H1 (cell line): ENCODE results near the gene MMAB. TPM values are rescaled to one million over a fixed set of nuclear protein-coding genes. Genes with fewer than 3 reads are reported as not detected.

ENCODE experiments used
- BCL11A ChIP-seq, 2 experiments: IDR thresholded peaks; one replicate each; pipeline ENCODE4 v1.6.1; 2011; ENCODE audit warnings: low read depth in 2 of 2, low read length in 2 of 2, mild to moderate bottlenecking in 2 of 2
- MAFK ChIP-seq: IDR thresholded peaks from 2 replicates; pipeline ENCODE4 v1.6.1; 2012; ENCODE audit warnings: low read depth, mild to moderate bottlenecking, improper control_type of control experiment, low read length
- NANOG ChIP-seq: IDR thresholded peaks from 2 replicates; pipeline ENCODE4 v1.6.1; 2011; ENCODE audit warnings: low read length, low read depth, mild to moderate bottlenecking, inconsistent platforms; ENCODE audit not compliant: insufficient read depth, poor library complexity, severe bottlenecking
- SAP30 ChIP-seq: fragments of 300-600 bp; sonication (generic); IDR thresholded peaks from 2 replicates; pipeline ENCODE4 v1.7.1; 2012; ENCODE audit warnings: low read length, moderate library complexity, mild to moderate bottlenecking, inconsistent platforms; ENCODE audit not compliant: insufficient read depth, insufficient replicate concordance
- TAF1 ChIP-seq: IDR thresholded peaks from 2 replicates; pipeline ENCODE4 v1.6.1; 2011; ENCODE audit warnings: mild to moderate bottlenecking, low read depth, low read length
- TEAD4 ChIP-seq: IDR thresholded peaks from 2 replicates; pipeline ENCODE4 v1.6.1; 2012; ENCODE audit warnings: low read depth, low read length, inconsistent platforms, mixed read lengths
- polyA plus RNA-seq, 7 experiments: library from polyadenylated mRNA; depleted of rRNA in 3 of 7; stranded (reverse) in 5 of 7; unstranded in 2 of 7; fragments of >200 nt in 5 of 7; fragments of 200-250 nt in 2 of 7; gene quantifications; 1 replicate in 5 of 7; 2 replicates in 1 of 7; 4 replicates in 1 of 7; pipeline versions ENCODE4 v1.2.1 to v1.2.3, GENCODE V29; 2011 to 2013; ENCODE audit warnings: missing spikeins in 2 of 7, mixed read lengths in 2 of 7
- total RNA-seq: library from RNA; stranded (reverse); fragmentation: NEBNext Ultra II Directional; extraction: Animal tissue kit (Norgen Biotek cat#: 25700); gene quantifications from 2 replicates; pipeline ENCODE4 v1.2.1, GENCODE V29; 2021
- TF ChIP-seq, protein P1 (sequence below), 3 experiments: IDR thresholded peaks; 1 replicate in 2 of 3; 2 replicates in 1 of 3; pipeline versions ENCODE4 v1.5.1 to v1.6.1; 2011; ENCODE audit warnings: low read length in 3 of 3, mild to moderate bottlenecking in 3 of 3, inconsistent platforms in 2 of 3, low read depth in 1 of 3, moderate library complexity in 1 of 3; ENCODE audit not compliant: insufficient read depth in 1 of 3; ENCODE audit errors: control extremely low read depth in 1 of 3

MMAB gene
- total and polyA plus RNA-seq, 2 of the 8 experiments (the other 6 are each of a cell fraction or from before 2014, with no cell fraction given): 12.9 to 18.5 TPM

DNA sequence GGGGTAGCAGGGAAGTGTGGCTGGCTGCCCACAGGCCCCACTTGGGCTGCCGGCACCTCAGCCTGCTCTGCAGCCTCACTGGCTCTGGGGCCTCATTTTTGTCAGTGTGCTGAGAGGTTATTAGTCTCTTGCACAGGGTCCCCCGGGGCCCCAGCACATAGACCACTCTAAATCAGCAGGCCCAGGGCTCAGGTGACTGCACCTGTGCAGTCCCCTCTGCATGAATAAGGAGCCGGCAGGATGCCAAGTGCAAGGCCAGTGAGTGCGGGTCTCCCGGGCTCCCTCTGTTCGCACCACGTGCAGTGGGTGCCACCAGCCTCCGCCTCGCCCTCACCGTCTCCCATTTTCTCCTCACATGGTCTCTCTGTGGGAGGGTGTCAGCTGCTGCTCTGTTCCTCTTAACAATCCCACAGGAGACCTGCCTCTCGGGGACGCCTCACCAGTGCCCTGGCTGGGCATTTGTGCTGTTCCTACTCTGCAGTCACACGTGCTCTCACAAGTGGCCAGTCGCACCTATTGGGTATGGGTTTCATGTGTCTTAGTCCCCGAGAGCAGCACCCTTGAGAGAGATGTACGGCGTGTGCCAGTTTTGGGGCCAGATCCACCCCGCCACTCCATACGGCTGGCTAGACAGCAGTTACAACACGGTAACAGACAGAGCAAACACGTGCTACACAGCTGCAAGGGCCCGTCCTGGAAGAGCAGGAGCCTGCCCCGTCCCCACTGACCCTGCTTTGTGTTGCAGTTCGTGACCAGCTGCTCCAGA lies 40.4 kb downstream of the MMAB start (continued):
- TF ChIP-seq, protein P1, sequence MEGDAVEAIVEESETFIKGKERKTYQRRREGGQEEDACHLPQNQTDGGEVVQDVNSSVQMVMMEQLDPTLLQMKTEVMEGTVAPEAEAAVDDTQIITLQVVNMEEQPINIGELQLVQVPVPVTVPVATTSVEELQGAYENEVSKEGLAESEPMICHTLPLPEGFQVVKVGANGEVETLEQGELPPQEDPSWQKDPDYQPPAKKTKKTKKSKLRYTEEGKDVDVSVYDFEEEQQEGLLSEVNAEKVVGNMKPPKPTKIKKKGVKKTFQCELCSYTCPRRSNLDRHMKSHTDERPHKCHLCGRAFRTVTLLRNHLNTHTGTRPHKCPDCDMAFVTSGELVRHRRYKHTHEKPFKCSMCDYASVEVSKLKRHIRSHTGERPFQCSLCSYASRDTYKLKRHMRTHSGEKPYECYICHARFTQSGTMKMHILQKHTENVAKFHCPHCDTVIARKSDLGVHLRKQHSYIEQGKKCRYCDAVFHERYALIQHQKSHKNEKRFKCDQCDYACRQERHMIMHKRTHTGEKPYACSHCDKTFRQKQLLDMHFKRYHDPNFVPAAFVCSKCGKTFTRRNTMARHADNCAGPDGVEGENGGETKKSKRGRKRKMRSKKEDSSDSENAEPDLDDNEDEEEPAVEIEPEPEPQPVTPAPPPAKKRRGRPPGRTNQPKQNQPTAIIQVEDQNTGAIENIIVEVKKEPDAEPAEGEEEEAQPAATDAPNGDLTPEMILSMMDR (IDR thresholded peaks at IDR 0.05; ENCODE audit: control extremely low read depth in 1 of 3, insufficient read depth in 1 of 3, low read depth in 1 of 3, low read length in 3 of 3): no peak
- TF ChIP-seq TEAD4 (no peak), TAF1 (no peak), MAFK (no peak), NANOG (no peak), SAP30 (no peak), BCL11A (IDR thresholded peaks at IDR 0.05; ENCODE audit: low read depth in 2 of 2, low read length in 2 of 2) (no peak)
- TF ChIP-seq, all 59 proteins: peak for 0
